ENCODE results near the gene SNAPC1.

GRCh38 chr14:61739133-61739532 lies 23.1 kb upstream of the SNAPC1 start:
- no peak for TF ChIP-seq HNRNPH1 (optimal IDR thresholded peaks at IDR 0.05; ENCODE audit: low read depth, low read length)
- no peak for TF ChIP-seq ZNF740 (CRISPR knock-in tag; IDR thresholded peaks at IDR 0.05)
- no peak for TF ChIP-seq ZNF740 (tag; IDR thresholded peaks at IDR 0.05)
- no peak for TF ChIP-seq FOSL1 (tag; conservative IDR thresholded peaks at IDR 0.05)

All from K562 (cell line).